ENCODE measurements around the gene PKNOX2. TPM values are rescaled to one million over a fixed set of nuclear protein-coding genes. Genes with fewer than 3 reads are reported as not detected.

The PKNOX2 gene
- total RNA-seq, 1 donor from 2014 or later = not detected

DNA sequence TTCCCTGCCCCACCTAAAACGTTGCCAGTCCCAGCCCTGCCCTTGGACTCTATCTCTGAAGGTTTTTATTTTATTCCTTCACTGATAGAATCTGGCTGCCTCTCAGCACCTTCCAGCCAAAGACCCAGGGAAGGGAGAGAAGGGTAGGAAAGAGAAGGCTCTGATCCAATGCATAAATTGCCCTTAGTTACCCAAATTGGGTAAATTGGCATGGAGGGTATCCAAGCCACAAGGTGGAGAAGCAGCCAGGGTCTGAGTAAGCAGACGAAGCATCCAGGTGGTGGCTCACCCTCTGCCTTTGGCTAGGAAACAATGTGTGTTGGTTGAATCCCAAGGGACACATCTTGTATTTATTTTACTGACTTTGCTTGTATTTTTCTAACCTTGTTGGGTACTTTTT lies 242.5 kb downstream of the PKNOX2 start:
- DNase-seq (ENCODE audit: low read depth) = no peak

DNA sequence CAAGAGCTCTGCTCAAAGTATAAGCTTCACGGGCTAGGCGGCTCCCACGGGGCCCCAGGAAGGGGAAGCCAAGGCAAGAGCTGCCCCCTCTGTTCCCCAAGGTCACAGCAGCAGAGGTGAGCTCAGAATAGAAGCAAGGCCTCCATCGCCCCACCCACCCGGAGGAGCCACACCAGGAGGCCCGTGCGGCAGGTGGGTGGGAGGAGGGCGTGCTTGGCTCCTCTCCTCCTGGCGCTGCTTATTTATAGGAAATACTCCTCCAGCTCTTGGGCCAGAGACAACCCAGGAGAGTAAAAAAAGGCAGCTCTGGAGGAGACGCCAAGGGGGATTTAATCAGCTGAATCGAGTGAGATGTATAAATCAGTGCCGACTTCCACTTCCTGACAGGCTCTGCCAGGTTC lies 243.8 kb downstream of the PKNOX2 start:
- no peak for DNase-seq (ENCODE audit: low read depth)

DNA sequence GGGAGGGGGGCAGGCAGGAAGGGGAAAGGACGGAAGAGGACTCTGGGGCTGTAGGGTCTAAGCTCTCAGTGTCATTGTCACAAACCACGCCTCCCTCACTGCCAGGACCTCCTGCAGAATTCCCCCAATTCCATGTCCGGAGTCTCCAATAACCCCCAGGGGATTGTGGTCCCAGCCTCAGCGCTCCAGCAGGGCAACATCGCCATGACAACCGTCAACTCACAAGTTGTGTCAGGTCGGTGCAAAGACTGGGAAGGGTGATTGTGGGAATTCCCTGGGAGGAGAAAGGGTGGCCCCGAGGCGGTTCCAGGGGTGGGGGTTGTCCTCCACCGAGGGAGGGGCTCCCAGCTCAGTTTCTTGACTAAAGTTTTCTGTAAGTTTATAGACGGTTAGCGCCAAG lies 245.5 kb downstream of the PKNOX2 start:
- peak; percentile 18 for DNase-seq (ENCODE audit: low read depth)

DNA sequence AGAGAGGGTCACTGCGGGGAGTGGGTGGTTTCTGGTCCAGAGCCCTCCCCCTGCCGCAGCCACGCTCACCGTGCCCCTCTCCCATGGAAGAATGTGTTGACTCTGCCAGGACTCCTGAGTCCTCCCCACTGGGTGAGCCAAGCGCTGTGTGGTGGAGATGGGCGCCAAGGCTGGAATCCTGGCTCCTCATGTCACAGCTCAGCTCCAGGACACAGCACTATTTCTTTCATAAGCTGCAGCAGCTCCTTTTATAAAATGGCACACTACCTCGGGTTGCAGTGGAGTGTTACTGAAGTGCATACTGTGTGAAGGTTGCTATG lies 247.6 kb downstream of the PKNOX2 start:
- DNase-seq (ENCODE audit: low read depth) = no peak

DNA sequence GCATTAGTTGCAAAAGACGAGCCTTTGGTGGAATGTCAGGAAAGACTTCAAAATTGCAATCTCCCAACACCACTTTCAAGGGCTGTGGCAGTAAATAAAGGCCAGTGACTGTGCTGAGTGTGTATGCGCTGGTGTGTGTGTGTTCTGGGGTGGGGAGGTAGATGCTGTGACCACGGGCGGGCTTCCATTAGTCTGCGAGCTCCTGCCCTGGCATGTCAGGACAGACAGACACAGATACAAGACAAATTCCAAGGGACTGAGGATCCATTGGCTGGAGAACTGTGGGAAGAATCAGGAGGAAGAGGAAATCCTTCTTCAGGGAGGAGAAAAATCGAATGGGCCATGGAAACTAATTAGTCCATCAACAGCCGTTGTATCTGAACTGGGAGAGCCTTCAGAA lies 248.0 kb downstream of the PKNOX2 start:
- DNase-seq (ENCODE audit: low read depth) = no peak

DNA sequence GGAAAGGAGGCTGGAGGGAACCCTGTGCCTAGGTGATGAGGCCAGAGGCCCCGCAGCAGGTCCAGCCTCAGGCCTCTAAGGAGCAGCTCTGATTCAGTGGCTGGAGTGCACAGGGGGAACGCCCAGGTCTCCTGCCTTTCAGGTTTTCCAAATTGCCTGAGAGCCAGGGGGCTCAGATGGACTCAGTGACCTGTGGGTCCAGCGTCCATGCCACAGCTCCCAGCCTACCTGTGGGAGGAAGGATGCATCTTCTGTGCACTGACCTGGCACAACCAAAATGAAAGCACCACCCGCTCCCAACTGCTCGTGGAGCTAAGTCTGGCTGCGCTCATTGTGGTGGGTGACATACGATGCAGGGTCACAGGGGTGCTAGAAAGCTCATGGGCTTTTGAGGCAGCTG lies 248.7 kb downstream of the PKNOX2 start:
- no peak for DNase-seq (ENCODE audit: low read depth)

DNA sequence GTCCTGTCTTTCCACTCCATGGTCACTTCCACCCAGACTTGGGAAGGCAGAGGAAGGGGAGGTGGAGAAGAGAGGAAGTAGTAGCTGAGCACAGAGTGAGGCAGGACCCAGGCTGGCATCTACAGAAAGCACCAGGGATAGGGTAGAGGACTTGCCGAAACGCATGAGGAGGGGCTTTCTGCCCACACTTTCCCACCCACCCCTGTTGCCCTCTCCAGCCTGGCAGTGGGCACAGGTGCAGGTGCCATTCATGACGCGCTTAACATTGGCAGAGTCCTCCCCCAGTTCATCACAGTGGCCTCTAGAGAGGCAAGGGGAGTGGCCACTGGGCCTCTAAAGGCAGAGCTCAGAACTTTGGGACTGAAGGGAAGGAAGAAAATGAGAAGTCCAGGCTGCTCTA lies 249.6 kb downstream of the PKNOX2 start:
- no peak for DNase-seq (ENCODE audit: low read depth)

DNA sequence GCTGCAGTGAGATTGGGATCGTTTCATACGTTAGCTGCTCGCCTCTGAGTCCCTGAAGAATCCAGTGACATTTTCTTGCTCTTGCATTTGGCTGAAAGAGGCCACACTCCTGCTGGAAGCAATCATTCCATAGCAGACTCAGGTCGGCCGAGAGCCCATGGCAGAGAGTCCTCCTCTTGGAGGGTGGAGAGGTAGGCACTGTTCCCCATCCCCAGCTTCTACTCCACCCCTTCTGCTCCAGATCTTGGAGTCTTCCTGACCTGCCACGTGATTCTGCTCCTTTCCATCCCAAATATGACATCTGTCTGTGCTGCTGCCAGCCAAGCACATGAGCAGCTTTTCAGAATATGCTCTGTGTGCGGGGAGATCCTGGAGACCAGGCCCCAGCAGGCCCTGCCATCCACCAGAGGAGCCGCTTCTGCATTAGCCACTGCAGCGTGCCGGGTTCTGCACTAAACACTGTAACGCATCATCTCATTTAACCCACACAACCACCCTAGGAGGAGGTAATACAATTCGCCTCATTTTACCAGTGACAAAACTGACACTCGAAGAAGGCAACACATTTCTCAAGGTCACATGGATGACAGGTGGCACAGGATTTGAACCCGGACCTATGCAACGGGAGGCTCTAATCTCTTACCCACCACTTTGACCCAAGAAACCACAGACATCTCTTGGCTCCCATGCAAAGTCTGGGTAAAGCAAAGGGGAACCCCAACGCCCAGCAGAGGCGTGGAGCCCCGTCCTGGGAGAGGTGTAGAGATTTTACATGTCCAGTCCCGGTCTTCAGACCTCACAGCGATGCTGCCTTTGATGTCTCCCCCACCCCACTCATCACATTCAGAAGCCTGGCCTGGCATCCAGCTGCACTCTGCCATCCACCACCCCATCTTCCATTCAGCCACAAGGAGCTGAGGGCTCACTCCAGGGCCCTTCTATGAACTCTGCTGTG lies 252.7 kb downstream of the PKNOX2 start:
- no peak for DNase-seq (ENCODE audit: low read depth)

DNA sequence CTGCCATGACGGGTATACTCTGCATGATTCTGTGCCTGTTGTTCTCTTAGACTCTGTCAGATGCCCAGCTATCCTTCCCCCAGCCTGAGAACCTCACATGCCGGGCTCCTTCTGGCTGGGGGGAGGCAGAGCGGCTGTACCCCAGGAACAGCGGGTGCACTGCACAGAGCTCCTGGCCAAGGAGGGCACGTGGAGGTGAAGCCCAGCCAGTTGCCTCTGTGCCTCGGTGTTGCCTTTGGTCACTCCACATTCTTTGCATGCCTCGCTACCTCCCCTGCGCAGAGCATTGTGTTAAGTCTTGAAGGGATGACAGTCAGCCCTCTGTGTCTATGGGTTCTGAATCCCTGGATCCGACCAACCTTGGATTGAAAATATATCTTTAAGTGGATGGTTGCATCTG lies 253.8 kb downstream of the PKNOX2 start:
- no peak for DNase-seq (ENCODE audit: low read depth)

DNA sequence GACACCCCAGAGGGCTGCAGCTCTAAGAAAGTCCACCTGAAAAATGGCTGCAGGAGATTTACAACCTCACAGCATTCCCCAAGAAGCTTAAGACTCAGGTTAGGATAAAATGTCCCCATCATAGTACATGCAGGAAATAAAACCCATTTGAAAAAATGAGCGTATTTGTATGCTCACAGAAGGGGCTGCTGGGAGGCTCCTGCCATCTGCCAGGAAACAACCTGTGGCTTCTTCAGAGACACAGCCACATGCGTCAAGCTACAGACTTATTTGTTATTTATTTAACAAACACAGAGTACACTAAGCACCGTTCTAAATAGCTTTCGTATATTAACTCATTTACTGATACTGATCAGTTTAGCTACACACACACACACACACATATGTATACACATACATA lies 258.1 kb downstream of the PKNOX2 start:
- DNase-seq (ENCODE audit: low read depth) = no peak

DNA sequence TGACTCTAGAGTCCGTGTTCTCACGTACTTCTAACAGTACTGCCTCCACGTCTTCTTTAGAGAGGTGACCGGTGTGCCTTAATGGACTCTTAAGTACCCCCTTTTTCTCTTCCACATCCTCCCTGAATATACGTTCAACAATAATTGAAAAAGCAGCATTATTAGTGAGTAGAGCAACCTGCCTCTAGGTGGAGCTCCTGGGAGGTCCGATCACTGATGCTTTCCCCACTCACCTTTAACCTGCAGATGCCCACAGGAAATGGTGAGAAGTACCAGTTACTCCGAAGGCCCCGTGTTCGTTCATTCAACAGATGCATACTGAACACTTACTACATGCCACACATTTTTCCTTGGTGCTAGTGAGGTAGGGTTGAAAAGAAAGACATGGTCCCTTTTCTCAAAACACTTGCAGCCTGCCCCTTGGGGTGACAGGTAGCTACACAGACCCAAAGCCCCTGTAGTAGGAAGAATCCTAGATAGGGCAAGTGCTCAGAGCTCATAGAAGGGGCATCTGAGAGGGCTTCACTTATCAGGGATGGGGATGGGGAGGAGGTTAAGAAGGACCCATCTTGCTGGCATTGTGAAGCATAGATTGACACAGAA lies 258.8 kb downstream of the PKNOX2 start:
- DNase-seq (ENCODE audit: low read depth) = no peak

DNA sequence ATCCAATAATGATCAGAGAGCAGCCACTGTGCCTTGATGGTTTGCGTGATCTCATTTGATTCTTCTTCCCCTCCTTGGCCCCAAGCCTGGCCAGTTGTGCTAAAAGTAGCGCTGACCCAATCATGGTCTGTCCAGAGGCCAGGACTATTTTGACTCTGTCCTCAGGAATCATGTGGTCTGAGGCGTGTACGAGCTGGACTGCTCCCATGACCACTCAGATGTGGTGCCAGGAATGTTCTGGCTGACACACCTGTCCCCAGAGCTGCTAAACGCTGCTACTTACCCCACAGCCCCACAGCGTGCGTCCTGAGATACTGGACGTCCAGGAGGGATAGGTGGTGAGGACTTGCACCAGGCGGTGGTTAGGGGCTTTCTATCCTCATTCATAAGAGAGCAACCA lies 261.1 kb downstream of the PKNOX2 start:
- DNase-seq (ENCODE audit: low read depth) = no peak

DNA sequence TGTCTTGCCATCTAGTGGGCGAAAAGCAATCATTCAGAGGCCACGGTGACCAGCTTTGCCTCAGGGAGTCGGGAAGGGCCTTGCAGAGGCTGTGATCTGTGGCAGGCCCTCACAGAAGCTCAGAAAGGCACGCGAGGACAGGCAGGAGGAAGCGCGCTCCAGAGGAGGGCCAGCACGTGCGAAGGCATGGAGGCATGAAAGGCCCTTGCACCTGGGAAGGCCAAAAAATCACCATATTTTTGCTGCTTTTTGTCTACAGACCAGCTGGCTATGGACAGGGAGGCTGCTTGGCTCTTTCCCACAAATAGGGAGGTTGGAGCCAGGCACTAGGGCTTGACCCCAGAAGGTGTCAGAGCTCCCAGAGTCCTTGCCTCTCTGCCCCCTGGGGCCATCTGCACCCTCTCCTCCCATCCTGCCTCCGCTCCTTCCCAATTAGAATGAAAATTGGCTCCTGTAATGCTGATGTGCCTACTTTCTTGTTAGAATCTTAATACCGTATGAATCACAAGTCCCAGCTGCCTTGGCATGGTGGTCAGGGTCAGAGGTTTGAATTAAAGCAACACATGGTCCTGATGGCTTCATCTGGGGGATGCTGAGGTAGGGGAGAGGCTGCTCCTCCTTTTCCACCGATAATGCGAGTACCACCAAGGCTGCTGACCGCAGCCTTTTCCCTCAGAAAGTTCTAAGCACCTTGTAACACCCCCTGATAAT lies 262.4 kb downstream of the PKNOX2 start:
- no peak for DNase-seq (ENCODE audit: low read depth)

DNA sequence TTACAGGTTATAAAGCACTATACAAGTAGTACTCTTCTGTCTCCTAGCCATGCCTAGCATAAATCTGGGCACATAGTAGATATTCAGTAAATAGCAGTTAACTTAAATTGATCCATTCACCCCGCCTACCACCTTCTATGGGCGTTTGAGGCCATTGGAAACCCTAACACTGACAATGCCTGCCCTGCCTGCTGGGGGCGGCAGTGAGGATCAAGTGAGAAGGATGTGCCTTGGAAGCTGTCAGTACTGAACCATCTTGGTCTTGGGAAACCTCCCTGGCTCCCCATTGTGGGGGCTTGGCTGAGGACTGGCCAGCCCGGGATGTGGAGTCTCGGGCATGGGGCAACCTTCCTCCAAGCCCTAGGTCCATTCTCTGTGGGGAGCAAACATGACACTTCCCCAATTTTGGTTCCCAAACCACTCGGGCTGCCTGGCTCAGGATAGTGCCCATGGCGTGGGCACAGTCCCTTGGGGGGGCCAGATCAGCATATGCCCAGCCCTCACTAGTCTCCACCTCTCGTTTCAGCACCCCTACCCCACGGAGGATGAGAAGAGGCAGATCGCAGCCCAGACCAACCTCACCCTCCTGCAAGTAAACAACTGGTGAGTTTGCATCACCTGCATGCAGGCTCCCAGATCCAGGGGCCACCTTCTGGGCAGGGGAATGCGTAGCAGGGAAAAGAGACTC lies 264.1 kb downstream of the PKNOX2 start:
- DNase-seq (ENCODE audit: low read depth) = no peak

DNA sequence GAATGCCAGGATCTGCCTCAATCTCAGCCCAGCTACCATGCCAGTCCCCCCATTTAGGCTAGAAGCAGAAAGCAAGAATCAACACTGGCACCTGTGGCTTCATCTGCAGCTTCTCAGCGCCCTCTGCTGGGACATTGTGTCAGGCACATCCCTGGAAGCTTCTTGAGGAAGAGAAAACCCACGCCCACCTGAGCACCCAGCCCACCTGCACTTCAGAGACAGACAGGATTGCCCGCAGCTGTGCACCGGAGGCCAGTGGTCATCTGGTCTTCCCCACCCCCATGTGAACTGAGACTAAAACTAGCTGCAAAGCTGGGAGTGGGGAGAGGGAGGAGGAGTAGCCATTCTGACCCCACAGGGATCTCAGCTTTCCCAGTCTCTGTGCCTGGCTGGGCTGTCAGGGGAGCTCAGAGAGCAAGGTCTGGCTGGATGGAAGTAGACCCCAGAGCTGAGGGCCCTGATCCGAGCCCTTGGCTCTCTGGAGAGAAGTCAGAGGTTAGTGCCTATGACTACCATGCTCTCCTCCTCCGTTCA lies 264.7 kb downstream of the PKNOX2 start:
- DNase-seq (ENCODE audit: low read depth) = peak; percentile 35

DNA sequence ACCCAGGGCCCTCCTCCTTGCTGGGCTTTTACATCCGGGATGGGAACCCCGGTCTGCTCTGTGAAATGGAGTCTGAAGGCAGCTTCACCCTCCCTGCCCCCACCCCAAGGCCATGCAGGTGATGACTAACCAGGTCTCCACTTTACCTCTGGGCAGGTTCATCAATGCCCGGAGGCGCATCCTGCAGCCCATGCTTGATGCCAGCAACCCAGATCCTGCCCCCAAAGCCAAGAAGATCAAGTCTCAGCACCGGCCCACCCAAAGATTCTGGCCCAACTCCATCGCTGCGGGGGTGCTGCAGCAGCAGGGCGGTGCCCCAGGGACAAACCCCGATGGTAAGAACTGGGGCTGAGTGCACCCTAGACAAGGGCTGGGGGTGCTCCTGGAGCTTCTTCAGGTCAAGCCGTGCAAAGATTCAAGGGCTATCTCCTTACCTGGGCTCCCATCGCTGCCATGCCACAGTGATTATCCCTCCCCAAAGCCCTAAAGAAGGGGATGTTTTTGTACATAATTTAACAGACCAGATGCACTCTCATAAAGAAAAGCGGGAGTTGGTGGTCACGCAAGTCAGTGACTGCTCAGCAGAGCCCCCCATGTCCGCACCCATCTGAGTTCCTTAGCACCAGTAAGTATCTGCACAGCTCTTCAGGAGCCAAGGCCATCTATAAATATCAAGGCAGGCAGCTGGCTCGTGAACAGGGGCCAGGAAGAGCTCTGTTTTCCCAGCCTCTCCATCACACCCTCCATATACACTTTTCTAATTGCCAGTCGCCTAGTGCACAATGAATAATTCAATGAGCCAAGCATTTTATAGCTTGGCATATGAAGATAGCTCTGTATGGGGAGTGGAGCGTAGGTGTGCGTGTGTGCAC lies 265.5 kb downstream of the PKNOX2 start:
- no peak for DNase-seq (ENCODE audit: low read depth)

DNA sequence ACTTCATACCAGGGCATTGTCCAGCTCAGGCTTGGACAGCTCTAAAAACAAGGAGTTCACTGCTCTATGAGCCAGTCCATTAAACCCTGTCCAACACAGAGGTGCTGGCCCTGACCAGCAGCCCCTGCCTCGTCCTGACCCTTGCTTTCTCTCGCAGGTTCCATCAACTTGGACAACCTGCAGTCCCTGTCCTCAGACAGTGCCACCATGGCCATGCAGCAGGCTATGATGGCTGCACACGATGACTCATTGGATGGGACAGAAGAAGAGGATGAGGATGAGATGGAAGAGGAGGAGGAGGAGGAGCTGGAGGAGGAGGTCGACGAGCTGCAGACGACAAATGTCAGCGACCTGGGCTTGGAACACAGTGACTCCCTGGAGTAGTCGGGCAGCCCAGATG lies 266.5 kb downstream of the PKNOX2 start:
- DNase-seq (ENCODE audit: low read depth) = no peak

DNA sequence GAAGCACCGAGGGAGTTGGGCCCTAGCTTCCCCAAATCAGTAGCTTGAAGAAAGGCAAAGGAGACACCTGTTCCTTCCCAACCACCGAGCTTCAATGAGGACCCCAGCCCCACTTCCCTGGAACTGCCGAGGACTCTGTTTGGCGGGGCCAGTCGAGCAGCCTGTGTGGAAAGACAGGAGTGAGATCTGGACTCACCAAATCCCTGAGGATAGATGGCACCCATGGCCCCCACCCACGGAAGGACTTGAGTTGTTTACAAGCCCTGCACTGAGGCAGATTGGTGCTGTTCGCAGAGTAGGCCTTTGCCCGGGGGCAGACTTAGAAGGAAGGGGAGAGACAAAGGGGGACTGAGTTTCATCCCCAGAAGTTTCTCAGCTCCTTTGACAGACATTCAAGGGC lies 266.9 kb downstream of the PKNOX2 start:
- DNase-seq (ENCODE audit: low read depth) = no peak

DNA sequence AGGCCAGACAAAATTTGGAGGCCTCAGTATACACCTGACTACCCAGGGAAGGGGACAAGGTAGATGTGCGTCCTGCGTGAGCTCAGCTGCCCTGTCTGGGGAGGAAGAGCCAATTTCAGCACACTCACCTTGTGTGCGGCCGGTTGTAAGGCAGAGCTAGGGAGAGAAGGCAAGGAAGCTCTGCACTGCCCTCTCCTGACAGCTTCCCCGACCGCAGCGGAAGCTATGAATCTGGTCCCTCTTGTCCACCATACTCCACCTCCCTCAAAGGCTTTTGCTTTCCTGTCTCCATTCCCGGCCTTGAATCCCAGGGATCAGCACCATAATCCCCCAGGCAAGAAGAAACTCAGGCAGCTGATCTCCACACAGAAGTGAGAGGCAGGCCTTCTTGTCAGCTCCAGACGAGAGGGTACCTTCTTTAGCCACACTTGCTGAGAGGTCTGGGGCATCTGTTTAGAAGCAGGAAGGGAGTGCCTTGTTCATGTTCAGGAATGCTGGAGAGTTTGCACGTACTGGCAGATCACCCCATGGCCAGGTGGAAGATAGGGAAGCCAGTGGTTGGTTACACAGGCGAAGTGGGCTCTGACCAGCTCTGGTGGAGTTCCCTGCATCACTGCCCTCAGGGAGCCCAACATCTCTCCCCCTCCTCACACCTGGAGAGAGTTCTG lies 269.0 kb downstream of the PKNOX2 start:
- DNase-seq (ENCODE audit: low read depth) = peak; percentile 19

DNA sequence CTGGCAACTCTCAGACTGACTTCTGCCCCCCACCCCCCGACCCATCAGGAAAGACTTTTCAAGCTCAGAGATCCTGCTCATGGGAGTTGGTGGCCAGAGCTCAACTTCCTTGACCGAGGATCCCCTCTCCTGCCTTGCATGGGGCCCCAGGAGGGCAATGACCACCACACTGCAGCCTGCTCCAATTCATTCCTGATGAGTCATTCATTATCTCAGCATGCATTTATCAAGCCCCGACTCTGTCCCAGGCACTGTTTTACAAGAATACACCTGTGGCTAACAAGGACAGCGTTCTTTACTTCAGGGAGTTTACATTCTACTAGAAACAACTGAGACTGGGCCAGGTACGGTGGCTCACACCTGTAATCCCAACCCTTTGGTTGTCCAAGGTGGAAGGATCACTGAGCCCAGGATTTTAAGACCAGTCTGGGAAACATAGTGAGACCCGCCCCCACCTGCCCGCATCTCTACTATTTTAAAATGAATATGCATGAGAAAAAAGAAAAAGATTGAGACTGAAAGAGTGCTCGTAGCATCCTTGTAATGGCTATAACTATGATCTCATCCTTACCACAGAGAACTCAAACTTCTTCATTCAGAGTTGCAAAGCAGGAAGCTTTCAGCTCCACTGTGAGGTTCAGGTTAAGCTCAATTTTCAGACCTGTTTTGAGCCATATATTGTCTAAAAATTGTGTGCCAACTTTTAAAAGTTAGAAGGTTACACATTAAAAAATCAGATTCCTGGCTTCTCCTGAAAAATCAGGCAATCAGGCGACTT lies 271.1 kb downstream of the PKNOX2 start:
- DNase-seq (ENCODE audit: low read depth) = no peak
